NCI-H226 (cell line): ENCODE results near the gene COL1A1.

Source experiments
- DNase-seq: peaks from one replicate; pipeline ENCODE4 v3.0.0-alpha.2; 2015

COL1A1 gene

DNA sequence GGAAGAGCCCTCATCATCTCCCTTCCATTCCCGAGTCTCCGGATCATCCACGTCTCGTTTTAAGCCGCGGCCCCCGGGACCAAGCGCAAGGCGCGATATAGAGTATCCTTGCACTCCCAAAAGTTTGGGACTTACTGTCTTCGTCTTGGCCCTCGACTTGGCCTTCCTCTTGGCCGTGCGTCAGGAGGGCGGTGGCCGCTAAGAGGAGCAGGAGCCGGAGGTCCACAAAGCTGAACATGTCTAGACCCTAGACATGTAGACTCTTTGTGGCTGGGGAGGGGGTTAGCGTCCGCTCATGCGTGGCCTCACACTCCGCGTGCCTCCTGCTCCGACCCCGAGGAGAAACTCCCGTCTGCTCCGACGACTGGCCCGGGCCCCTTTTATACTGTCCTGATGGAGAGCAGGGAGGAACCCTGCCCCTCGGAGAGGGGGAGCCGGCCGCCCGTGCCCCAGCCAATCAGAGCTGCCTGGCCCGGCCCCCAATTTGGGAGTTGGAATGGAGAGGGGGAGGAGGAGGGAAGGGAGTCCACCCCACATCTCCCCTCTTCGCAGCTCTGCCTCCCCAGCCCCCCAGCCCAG is at the start of gene COL1A1:
Gene COL1A1 (minus strand): TSS at position 356 of the 579 bp plus-strand sequence. CDS start 118 bp downstream, at position 238.
- DNase-seq = peak; percentile 68

DNA sequence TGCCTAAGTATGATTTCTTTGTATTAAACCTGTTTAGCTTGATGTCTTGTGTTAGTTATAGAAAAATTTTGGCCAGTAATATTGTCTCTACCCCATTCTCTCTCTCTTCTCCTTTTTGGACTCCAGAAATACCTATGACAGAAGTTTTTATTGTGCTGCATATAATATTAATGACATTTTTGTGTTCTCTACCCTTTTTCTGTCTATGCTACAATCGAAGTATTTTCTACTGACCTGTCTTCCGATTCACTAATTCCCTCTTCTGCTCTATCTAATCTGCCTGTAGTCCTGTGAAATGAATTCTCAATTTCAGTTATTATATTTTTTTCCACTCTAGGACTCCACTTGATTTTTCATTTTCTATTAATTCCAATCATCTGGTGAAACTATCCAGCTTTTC is 46.8 kb upstream of the COL1A1 start:
- DNase-seq = no peak

DNA sequence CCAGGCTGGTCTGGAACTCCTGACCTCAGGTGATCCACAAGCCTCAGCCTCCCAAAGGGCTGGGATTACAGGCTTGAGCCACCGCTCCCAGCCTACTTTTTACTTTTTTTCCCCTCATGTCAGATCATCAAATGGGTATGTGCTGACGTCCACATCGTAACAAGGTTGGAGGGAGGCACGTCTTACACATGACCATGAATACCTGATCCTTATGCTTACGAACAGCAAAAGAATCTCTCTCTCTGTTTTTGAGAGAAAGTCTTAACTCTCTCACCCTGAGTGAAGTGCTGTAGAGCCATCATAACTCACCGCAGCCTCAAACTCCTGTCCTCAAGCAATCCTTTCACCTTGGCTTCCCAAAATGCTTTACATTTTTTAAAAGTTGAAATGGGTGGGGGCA is 43.3 kb upstream of the COL1A1 start:
- no peak for DNase-seq

DNA sequence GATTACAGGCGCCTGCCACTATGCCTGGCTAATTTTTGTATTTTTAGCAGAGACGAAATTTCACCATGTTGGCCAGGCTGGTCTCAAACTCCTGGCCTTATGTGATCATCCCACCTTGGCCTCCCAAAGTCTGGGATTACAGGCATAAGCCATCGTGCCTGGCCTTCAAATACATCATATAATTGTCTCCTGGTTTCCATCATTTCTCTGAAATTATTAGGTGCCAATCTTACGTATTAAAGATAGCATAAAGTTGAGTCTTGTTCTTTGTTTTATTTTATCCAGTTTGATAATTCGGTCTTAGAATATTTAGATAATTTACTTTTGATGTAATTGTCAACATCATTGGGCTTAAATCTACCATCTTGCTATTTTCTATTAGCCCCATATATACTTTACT is 40.0 kb upstream of the COL1A1 start:
- DNase-seq = no peak

DNA sequence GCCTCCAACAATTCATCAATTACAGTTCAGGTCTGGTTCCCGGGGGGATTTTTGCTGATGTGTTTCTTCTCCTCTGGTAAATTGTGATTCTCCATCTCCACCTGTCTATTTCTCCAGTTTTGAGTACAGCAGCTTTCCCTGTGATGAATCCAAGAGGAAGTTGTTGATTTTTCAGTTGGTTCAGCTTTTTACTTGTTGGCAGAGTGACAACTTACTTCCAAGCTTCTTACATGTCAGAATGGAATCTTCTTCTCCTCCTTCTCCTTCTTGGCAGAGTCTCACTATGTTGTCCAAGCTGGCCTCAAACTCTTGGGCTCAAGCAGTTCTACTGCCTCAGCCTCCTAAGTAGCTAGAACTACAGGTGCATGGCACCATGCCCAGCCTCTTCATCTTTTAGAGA is 39.4 kb upstream of the COL1A1 start:
- peak; percentile 65 for DNase-seq

DNA sequence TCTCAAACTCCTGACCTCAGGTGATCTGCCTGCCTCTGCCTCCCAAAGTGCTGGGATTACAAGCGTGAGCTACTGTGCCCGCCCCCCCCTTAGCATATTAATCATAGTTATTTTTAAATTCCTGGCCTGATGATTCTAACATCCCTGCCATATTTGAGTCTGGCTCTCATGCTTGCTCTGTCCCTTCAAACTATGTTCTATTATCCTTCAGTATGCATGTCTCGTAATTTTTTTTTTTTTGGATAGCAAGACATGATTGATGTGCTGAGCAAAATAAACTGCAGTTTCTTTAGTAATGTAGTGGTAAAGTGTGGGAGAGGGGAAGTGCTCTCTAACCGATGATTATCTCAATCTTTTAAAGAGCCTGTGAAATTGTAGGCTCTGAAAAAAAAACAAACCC is 38.5 kb upstream of the COL1A1 start:
- DNase-seq = no peak

DNA sequence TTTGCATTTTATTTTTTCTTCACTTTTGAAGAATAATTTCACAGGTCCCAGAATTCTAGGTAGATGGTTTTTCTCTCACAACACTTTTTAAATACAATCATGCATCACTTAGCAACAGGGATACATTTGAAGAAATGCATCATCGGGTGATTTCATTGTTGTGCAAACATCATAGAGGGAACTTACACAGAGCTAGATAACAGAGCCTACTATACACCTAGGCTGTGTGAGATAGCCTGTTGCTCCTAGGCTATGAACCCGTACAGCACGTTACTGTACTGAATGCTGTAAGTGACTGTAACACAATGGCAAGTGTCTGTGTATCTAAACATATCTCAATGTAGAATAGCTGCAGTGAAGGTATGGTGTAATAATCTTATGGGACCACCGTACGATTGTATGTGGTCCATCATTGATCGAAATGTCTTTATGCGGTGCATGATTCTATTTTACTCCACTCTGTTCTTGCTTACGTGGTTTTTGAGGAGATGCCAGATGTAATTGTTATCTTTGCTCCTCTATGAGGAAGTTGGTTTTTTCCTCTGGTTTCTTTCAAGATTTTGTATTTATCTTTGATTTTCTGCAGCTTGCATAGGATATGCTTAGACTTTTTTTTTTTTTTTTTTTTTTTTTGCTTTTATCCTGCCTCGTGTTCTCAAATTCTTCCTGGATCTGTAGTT is 37.3 kb upstream of the COL1A1 start:
- DNase-seq = peak; percentile 74

DNA sequence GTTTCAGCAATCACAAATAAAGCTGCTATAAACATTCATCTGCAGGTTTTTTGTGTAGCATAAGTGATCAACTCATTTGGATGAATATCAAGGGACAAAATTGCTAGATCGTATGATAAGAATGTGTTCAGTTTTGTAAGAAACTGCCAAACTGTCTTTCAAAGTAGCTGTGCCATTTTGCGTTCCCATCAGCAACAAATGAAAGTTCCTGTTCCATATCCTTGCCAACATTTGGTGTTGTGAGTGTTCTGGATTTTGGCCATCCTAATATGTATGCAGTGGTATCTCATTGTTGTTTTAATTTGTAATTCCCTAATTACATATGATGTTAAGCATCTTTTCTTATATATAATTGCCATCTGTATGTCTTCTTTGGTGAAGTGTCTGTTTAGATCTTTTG is 36.5 kb upstream of the COL1A1 start:
- DNase-seq = no peak

DNA sequence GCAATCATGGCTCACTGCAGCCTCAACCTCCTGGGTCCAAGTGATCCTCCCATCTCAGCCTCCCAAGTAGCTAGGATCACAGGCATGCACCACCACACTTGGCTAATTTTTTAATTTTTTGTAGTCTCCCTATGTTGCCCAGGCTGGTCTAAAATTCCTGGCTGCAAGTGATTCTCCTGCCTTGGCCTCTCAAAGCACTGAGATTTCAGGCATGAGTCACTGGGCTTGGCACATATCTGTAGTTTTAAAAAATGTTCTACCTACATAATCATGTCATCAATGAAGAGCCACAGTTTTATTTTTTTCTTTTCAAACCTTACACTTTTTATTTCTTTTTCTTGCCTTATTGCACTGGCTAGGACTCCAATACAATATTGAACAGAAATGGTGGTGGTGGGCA is 33.1 kb upstream of the COL1A1 start:
- DNase-seq = no peak

DNA sequence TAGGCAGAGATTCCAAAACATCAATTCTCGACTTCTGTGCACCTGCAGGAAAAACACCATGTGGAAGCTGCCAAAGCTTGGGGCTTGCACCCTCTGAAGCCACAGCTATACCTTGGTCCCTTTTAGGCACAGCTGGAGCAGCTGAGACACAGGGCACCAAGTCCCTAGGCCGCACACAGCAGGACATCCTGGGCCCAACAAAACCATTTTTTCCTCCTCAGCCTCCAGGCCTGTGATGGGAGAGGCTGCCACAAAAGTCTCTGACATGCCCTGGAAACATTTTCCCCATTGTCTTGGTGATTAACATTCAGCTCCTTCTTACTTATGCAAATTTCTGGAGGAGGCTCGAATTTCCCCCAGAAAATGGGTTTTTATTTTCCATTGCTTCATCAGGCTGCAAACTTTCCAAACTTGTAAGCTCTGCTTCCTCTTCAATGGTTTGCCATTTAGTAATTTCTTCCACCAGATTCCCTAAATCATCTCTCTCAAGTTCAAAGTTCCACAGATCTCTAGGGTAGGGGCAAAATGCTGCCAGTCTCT is 24.3 kb upstream of the COL1A1 start:
- no peak for DNase-seq

DNA sequence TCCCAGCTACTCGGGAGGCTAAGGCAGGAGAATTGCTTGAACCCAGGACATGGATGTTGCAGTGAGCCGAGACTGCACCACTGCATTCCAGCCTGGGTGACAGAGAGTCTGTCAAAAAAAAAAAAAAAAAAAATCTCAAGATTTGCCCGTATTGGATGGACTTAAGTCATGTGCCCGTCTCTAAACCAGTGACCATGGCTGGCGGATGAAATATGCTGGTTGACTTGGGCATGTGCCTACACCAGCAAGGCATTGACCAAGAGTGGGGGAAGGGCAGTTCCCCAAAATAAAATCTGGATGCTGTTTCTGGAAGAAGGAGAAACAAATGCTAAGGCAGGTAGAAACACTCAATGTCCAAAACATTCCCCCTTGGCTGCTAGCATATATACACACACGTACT is 21.5 kb upstream of the COL1A1 start:
- no peak for DNase-seq

DNA sequence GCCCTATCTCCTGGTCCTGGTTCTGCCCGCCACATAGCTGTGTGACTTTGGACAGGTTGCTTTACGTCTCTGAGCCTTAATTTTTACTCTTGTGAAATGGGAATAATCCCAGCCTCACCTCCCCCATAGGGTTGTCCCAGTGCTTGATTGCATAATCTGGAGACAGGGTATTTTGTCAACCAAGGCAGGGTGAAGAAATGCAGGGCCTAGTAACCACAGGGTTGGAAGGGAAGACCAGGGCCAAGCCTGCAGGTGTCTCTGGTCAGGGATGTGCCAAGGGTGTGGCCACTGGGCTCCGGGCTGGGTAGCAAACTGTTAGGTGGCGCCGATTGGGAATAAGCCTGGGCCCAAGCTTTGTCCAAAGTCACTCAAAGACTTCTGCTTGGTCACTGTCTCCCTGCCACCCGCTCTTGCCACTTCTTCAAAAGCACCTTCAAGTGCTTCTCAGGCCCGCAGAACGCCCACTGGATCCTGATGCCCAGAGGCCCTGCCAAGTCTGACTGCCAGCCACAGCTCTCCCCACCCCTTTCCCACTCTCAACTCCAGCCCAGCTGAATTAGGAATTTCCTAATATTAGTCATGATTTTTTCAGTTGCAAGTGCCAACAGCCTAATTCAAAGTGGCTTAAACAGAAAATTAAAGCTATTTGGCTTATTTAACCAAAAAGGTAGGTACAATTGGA is 20.6 kb upstream of the COL1A1 start:
- DNase-seq = peak; percentile 81

DNA sequence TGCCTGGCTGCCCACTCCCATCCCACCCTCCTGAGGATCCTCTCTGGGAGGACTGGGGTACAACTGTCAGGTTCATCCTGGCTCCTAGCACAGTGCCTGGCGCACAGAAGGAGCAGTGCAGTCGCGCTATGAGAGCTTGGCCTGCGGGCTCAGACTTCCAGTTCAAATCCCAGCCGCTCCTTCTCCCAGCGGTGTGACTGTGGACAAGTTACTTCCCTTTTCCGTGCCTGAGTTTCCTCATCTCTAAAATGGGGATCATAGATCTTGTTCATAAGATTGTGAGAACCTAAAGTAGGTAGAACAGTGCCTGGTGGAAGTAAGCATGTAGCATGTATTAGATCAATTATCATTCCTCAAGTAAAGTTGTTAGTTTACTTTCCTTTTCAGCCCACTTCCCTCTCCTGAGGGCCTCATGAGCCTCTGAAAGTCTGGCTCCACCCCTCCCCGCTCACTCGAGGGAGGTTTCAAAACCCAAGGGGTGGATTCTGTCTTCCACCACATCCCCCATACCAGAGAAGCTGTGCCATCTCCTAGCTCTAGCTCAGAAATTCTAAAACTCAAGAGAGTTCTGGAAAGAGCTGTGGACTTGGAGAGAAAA is 19.9 kb upstream of the COL1A1 start:
- DNase-seq = peak; percentile 76

DNA sequence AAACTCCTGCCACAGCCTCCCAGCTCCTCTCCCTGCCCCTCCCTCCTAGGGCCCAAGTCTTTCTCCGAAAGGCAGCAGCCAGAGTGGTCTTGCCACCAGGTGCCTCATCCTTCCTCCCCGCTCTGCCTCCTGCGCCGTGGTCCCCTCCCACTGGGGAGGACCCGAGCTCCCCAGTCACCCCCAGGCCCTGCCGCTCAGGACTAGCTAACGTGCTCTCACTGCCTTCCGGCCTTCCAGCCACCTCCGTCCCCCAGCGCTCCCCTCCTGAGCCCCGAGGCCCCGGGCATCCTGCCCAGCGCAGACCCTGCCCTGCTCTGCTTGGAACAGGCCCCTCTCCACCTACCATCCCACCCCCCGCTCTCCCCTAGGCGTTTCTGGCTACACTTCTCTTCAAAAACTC is 19.4 kb upstream of the COL1A1 start:
- no peak for DNase-seq

DNA sequence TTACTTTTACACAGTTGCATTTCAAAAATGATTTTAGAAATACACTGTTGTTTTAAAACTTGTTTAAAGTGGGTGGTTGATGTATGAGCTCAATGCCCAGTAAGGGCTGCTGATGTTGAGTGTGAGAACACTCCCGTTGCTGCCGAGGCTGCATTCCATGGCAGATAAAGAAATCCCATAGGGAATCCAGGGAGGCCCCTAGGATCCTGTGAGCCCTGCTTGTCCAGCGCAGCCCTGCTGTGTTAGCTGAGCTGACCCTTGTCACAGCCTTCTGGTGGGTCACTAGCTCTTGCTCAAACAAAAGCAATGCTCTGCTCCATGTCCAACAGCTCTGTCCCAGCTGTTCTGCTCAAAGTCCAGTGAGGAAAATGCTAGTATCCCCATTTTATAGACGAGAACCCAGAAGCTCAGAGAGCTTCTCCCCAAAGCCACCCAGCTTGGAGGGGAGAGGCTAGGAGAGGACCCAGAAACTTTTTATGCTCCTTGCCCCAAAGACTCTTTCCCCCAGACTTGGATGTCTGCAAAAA is 18.6 kb upstream of the COL1A1 start:
- peak; percentile 69 for DNase-seq

DNA sequence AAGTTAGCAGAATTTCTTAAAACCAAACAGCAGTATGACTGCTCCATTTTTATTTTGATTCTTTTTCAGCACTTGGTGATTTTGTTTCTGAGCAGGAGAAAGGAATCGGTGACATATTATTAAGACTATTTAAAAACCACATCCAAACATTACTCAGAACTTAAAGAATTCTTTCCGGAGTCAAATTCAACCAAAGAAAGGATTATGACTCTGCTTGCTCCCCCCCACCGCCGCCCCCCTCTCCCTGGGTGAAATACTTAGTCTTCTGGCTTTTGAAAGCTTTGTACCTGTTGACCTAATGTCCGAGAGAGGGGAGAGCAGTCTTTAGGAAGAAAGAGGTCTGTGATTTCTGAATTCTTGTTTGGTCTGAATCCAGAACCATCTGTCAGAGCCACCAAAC is 17.9 kb upstream of the COL1A1 start:
- peak; percentile 76 for DNase-seq

DNA sequence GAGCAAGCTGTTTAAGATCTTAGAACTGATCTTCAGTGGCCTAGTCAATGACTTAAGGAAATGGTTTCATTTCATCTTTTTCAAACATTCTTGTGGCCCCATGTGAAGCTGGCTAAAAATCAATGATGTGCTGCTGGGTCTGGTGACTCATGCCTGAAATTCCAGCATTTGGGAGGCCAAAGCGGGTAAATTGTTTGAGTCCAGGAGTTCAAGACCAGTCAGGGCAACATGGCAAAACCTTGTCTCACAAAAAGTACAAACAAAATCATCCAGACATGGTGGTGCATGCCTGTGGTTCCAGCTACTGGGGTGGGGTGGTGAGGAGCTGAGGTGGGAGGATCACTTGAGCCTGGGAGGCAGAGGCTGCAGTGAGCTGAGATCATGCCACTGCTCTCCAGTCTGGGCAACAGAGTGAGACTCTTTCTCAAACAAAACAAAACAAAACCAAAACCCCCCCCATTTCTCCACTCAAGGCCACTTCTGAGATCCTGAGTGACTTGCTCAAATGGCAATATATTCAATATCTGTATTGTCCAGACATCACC is 17.4 kb upstream of the COL1A1 start:
- peak; percentile 91 for DNase-seq

DNA sequence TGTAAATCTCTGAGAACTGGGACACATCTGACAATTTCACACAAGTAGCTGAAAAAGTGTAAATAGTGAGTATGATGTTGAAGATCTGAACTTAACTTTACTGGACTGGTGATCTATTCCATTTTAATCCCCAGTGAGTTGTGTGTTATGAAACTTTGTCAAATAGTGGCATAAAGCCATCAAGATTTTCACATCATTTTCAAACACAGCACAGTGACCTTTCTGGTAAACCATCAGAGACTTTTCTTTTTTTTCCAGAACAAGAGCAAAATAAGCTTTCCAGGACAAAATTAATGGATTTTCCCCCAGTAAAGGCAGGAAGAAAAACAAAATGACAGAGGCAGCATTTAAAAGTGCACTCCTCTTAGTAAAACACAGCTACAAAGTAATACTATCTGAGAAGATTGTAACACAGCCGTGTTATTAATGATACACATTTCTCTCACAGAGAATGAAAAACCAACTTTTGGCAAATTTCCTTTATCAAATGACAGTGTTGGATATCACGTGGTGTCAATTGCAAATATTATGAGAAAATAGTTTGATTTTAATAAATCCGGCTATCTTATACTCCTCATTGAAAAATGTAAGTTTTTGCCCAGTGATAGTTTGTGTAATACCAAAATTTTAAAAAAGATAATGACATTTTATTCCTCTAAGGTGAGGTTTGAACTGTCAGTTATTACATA is 16.8 kb upstream of the COL1A1 start:
- DNase-seq = no peak

DNA sequence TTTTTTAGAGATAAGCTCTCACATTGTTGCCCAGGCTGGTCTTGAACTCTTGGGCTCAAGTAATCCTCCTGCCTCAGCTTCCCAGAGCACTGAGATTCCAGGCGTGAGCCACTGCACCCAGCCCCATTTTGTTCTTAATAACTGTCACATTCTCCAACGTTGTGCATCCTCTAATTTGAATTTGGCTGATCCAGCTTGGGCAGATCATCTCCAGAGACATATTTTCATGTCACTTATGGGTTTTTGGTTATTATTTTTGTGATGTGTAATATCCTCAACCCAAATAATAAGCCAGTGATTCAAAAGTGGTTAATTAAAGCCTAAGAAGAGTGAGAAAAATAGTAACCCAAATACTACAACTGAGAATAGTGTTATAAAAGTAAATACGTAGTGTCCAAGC is 16.2 kb upstream of the COL1A1 start:
- no peak for DNase-seq

DNA sequence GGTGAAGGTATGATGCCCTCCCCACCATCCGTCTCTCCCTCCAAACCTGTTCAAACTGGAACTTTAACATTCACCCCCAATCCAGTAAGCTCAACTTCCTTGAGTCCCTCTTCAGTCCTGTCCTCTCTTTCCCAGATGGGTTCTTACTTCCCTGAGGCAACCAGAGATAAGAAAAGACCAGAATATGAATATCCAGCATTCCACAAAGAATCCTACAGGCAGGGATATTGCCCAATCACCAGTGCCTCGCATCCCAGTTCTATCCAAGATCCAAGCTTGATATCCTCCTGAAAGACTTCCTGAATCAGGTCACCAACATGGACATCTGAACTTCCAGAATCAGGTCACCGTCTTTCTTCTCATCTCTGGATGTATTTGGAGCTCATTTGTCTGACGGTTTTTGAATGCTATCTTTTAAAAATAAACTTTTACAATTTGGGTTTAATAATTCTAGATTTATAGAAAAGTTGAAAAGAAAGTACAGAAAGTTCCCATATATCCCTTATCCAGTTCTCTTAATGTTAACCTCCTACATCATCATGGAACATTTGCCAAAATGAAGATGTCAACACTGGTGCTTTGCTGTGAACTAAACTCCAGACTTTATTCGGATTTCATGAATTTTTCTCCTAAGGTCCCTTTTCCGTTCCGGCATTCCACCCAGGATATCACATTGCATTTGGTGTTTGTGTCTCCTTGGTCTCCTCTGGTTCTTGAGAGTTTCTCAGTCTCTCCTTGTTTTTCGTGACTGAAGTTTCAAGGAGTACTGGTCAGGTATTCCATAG is 13.7 kb upstream of the COL1A1 start:
- DNase-seq = peak; percentile 88
